CD4-positive, alpha-beta T cell treated with Interleukin-6 for 4 hours (primary cell): Measurements from ENCODE around the gene KIF1B.

ENCODE experiments used
- DNase-seq: peaks from one replicate; pipeline ENCODE4 v3.0.0-alpha.2; 2020; ENCODE audit warnings: mixed read lengths

The KIF1B gene, protein sequence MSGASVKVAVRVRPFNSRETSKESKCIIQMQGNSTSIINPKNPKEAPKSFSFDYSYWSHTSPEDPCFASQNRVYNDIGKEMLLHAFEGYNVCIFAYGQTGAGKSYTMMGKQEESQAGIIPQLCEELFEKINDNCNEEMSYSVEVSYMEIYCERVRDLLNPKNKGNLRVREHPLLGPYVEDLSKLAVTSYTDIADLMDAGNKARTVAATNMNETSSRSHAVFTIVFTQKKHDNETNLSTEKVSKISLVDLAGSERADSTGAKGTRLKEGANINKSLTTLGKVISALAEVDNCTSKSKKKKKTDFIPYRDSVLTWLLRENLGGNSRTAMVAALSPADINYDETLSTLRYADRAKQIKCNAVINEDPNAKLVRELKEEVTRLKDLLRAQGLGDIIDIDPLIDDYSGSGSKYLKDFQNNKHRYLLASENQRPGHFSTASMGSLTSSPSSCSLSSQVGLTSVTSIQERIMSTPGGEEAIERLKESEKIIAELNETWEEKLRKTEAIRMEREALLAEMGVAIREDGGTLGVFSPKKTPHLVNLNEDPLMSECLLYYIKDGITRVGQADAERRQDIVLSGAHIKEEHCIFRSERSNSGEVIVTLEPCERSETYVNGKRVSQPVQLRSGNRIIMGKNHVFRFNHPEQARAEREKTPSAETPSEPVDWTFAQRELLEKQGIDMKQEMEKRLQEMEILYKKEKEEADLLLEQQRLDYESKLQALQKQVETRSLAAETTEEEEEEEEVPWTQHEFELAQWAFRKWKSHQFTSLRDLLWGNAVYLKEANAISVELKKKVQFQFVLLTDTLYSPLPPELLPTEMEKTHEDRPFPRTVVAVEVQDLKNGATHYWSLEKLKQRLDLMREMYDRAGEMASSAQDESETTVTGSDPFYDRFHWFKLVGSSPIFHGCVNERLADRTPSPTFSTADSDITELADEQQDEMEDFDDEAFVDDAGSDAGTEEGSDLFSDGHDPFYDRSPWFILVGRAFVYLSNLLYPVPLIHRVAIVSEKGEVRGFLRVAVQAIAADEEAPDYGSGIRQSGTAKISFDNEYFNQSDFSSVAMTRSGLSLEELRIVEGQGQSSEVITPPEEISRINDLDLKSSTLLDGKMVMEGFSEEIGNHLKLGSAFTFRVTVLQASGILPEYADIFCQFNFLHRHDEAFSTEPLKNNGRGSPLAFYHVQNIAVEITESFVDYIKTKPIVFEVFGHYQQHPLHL (N-terminal part only)

DNA sequence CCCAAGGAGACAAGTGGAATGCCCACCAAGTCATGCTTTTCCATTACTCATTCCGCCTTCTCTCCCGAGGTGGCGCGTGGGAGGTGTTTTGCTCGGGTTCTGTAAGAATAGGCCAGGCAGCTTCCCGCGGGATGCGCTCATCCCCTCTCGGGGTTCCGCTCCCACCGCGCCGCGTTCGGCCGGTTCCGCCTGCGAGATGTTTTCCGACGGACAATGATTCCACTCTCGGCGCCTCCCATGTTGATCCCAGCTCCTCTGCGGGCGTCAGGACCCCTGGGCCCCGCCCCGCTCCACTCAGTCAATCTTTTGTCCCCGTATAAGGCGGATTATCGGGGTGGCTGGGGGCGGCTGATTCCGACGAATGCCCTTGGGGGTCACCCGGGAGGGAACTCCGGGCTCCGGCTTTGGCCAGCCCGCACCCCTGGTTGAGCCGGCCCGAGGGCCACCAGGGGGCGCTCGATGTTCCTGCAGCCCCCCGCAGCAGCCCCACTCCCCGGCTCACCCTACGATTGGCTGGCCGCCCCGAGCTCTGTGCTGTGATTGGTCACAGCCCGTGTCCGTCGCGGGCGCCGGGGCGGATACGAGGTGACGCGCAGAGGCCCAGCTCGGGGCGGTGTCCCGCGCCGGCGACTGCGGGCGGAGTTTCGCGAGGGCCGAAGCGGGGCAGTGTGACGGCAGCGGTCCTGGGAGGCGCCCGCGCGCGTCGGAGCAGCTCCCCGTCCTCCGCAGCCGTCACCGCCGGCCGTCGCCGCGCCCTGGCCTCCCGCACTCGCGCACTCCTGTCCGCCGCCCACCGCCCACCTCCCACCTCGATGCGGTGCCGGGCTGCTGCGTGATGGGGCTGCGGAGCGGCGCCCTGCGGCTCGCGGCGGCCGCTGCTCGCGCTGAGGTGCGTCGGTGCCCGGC, at the start of gene KIF1B:
TSS of gene KIF1B (plus strand) at position 666 of the 906 bp plus-strand sequence. CDS start 21,759 bp downstream, outside the sequence.
- DNase-seq = peak; percentile 97

DNA sequence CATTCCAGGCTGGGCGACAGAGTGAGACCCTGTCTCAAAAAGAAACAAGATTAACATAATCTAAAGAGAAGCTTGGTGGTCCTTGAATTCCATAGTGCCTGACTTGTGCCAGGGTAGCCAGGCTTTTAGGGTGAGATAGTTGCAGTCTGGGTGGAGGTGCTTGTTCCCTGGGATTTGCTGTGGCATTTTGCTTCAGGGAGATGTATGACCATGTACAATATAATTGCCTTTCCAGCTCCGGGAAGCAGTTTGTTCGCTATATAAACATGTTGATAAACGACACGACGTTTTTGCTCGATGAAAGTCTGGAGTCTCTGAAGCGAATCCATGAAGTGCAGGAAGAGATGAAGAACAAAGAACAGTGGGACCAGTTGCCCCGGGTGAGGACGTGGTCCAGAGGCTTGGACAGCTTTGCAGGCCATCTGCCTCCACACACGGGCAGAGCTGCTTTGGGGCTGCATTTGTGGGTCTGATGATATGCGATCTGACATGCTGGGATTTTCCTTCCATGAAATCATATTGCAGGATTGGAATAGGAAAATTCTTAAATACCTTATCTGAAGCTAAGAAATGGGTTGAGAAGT, 49.4 kb upstream of the KIF1B start:
- no peak for DNase-seq

DNA sequence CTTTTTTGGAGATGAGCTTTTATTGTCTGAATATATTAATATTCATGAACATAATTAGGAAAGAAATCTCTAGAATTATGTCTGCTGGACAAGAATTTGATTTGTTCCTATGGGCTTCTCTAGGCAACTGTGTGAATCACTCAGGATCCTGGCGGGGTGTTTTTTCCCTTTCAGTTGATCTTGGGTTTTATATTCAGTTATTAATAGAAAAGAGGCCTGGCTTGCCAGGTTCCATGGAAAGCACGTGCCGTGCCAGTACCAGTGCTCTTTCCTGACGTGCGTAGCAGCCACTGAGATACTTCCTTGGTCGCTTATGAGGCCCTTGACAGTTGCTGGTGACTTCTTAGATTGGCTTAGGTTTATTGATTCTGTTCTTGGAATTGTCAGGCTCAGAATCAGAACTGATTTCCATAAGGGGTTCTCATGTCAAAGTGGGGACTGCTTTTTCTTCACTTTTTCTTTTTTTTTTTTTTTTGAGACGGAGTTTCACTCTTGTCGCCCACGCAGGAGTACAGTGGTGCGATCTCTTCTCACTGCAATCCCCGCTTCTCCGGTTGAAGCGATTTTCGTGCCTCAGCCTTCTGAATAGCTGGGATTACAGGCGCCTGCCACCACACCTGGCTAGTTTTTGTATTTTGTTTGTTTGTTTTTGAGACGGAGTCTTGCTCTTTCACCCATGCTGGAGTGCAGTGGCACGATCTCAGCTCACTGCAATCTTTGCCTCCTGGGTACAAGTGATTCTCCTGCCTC, 48.7 kb upstream of the KIF1B start:
- no peak for DNase-seq

DNA sequence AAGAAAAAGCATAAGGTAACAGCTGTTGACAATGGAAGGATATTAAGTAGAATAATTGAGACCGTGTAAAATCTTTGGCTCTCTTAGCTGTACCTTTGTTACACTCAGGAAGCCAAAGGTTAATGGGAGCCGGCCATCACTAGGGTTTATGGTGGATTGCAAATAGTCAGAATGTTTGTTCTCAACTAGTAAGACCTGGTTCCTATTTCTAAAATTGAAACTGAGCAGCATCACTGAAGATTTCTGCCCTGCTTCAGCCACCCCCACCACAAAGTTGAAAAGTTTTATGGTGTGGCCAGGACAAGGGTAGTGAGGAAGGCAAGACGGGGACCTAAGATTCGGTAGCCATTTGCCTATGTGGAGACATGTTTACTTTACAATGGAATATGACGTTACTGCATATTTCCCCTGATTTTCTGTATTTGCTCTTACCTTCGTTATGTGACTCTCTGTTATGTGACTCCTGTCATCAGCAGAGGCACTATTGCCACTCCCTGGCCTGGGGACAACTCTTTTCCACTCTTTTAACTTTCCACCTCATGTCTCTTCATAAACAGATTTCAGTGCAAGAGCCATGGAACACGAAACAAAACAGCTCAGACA, 41.4 kb upstream of the KIF1B start:
- no peak for DNase-seq

DNA sequence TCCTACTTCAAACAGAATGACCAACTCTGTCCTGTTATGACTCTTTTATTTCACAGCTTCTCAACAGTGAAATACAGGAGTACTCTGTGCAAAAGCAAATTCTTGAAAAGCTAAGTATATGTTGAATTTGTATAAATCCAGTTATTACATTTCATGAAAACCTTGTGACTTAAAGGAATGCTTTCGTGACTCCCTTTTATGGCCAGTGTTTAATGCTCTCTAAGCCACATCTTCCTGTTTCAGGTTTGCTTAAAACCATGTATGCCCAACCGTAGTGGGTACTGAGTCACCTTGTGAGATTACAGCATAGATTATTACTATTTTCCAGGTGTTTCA, 40.2 kb upstream of the KIF1B start:
- no peak for DNase-seq

DNA sequence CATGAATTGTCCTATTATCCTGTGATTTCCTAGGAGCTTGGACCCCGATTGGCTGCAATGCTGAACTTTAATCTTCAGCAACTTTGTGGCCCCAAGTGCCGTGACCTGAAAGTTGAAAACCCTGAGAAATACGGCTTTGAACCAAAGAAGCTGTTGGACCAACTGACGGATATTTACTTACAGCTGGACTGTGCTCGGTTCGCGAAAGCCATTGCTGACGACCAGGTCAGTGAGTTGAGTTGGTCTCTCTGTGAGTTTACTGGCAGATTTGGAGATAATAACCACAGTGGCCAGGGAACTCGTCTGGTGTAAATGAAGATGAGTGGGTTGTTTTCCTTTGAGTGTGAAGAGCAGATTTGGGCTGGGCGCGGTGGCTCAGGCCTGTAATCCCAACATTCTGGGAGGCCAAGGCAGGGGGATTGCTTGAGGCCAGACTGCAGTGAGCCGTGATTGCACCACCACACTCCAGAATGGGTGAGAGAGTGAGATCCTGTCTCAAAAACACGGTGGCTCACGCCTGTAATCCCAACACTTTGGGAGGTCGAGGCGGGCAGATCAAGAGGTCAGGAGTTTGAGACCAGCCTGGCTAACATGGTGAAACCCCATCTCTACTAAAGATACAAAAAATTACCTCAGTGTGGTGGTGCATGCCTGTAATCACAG, 39.1 kb upstream of the KIF1B start:
- DNase-seq = no peak

DNA sequence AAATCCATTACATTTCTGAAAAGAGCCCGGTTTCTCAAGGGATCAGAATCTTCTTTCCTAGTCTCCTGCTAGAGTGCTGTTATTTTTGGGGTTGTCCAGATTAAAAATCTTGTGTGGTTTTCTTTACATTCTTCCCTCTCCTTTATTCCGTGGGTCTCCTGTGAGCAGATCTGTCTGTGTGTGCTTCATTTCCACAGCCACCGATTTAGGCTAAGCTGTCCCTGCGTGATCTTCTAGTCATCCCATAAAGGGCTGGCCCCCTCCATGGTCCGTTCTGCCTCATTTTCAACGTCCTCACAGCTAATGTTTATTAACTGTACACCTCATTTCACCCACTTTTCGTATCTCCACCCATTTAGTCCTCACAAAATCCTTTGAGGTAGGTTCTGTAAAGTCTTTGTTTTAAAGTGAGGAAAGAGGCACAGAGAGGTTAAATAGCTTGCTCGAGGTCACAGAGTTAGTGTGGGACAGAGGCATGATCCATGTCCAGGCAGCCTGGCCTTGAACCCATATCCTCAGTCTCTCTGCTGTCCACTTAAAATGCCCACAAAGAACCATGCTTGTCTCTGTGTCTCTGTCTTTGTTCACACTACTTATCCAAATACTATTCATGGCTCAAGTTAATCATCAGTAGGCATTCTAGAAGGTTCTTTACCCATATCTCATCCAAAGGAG, 38.2 kb upstream of the KIF1B start:
- DNase-seq = no peak

DNA sequence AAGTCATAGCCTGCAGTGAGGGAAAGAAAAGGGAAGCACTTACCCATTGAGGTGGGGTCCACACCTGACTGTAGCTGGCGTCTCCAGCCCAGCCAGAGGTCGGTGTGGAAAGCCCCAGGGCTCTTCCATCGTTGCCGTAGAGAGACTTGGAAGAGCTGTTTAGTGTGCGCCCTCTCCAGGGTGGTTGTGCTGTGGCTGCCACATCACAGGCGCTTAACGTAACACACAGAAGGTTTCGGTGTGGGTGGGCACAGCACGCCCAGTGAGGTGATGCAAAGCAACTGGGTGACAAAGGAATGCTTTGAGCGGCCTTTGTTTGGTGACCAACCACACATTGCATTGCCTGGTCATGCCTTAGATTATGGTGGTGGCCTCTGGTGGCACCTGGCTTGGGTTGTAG, 36.8 kb upstream of the KIF1B start:
- no peak for DNase-seq

DNA sequence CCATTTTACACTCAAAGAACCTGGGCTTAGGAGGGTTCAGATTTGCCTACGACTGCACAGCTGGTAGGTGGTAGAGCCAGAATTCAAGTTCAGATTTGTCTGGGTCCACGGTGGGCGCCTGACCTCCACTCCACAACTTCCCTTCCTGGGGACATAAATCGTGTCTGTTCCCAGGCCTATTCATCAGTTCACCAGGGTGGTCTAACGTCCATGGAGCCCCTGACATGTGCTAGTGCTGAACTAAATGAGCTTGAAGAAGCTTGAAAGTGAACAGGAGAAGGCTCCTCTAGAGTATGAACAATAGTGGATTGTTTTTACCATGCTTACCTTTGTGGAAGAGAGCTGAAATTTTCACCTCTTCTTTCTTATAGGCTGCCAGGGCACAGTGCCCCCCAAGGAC, 32.5 kb upstream of the KIF1B start:
- DNase-seq = no peak

DNA sequence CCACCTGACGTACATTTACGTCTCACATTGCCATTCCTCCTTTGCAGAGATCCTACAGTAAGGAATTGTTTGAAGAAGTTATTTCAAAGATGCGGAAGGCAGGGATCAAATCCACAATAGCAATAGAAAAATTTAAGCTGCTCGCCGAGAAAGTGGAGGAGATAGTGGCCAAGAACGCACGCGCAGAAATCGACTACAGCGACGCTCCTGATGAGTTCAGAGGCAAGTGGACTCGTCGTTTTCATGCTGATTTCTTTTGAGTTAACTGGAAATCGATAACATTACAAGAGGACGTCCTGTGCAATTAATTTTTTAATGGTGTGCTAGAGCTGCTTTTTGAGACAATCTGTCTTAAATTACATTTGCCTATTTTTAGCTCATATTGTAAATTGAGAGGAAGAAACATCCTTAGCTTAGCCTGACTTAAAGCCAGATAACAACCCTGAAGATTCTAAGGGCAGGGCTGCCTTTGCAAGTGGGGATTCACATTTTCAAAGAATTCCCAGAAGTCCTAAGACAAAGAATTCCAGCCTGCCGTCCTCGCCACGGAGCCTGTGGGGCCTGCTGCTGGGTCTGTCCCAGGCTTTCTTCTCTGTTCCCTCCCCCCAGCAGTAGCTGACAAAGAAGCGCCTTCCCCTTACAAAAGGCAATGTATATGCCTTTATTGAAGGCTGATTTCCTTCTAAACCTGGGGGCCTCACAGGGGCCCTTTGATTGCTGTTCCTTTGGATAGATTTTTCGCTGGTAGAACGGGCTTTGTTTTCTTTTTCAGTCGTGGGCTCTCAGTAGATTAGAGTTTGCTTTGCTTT, 31.6 kb upstream of the KIF1B start:
- no peak for DNase-seq

DNA sequence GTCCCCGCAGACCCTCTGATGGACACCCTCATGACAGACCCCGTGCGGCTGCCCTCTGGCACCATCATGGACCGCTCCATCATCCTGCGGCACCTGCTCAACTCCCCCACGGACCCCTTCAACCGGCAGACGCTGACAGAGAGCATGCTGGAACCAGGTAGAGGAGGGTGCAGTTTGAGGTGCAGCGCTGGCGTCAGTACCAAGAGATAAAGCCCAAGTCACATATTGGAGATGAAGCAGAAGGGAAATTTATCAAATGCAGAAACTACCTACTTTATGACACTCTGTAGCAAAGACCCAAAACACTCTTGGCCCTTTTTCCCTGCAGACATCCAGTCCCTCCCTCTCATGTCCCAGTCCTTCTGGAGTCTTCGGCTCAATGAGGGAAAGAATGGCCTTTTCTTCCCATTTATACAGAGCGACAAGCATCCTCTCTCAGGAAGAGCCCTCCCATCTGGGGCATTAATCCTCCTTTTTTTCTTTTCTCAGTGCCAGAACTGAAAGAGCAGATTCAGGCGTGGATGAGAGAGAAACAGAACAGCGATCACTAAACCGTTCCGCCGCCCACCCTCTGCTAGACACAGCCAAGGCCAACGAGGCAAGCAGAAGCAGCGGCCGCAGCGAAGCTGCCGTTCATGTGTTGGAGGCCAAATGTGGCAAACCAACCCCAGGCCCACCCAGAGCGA, 30.8 kb upstream of the KIF1B start:
- DNase-seq = no peak

DNA sequence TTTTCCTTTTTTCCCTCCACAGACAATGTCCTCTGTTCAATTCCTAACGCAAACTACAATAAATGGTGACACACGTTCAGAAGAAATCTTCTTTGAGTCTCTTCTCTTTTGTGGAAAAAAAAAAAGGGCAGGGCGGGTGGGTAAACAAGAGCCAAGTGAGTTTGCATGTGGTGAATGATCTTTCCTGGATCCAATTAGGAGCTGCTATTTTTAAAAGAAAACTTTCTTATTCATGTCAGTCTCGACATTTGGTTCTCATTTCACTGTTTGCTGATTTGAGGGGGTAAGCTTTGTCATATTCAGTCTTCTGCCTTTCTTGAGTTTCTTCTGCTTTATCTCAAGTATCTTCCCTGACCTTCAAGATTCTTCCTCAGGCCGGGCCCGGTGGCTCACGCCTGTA, 29.2 kb upstream of the KIF1B start:
- no peak for DNase-seq

DNA sequence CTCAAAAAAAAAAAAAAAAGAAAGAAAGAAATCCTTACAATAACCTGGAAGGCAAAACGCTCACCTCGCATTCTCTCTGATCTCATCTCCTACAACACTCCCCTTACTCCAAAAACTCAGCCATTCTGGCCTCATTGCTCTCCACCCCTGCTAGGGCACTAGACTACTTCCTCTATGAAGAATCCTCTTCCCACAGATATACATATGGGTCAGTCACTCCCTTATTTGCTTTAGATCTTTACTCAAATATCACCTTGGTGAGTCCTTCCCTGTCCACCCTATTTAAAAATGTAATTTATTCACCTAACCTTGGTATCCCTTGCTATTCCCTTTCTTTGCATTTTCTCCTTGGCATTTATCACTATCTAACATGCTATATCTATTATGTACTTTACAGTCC, 24.6 kb upstream of the KIF1B start:
- no peak for DNase-seq

DNA sequence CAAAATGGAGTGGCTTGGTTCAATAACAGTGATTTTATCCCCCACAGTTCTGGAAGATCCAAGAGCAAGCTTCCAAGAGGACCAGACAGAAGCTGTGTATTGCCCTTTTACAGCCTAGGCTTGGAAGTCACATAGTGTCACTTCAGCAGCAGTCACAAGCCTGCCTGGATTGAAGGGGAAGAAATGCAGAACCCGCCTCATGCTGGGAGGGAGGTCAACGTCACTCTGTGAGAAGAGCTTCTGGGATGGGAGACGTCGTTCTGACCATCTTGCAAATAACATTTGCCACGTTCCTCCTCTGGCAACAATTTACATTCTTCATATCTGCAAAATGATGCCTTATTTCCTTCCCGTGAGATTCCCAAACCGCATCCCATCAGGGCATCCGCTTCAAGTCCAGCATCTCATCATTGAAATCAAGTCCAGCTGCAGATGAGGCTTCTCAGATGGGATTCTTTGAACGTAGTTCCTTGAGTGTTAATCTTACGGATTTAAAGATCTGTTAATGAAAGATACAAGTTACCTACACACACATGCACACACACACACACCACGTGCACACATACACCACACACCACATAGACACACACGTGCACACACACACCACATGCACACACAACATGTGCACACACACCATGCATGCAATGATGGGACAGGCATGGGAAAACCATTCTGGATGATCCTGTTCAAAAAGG, 23.9 kb upstream of the KIF1B start:
- no peak for DNase-seq

DNA sequence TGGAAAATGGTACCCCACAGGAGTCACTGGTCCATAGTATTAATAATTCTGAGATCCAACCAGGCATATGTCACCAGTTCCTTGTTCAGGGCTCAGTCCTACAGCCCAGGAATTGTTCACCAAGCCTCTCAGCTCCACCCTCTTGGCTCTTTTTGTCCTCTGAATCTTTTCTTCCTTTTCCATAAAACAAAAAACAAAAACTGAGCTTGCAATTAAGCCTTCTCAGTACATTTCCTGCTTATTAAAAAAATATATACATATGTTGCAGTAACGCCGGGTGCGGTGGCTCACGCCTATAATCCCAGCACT, 23.4 kb upstream of the KIF1B start:
- no peak for DNase-seq

DNA sequence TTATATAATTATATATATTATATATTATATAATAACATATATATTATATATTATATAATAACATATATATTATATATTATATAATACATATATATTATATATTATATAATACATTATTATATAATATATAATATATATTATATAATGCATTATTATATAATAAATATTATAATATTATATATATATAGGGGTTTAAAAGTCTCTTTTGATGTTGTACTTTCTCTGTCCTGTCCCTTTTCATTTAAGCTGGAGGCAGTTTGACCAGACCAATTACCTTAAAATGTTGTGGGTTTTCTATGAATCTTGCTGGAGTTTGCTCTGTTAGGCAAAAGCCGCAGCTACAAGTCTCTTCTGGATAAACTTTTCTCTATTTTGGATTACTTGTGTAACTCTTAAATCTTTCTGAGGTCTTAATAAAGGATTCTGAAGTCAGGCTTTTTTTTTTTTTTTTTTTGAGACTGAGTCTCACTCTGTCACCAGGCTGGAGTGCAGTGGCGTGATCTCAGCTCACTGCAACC, 22.2 kb upstream of the KIF1B start:
- no peak for DNase-seq

DNA sequence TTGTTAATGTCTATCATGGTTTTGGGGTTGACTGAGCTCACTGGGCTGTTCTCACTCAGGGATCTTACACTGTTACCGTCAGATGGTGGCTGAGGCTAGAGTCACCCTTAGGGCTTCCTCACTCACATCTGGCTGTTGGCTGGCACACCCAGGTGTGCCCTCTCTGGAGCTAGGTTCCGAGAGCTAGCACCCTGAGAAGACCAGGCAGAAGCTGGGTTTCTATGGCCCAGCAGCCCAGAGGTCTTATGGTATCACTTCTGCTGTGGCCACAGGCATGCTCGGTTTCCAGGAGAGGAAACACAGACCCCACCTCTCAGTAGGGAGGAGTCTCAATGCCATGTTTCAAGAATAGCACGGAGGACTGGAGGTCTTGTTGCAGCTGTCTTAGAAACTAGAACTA, 20.7 kb upstream of the KIF1B start:
- no peak for DNase-seq
